Stimulated activated naive CD8-positive, alpha-beta T cell treated with anti-CD3 and anti-CD28 coated beads, Interleukin-15, amount 100 ng/mL, for 72 hours (primary cell): ENCODE data around the gene ATP1A4.
A peak's percentile ranks its signal among the peaks of the same experiment; 100 is the strongest.

ENCODE experiments used
- ATAC-seq: fragments of 150-1000 bp; cut with Tn5 transposase; 2 replicates; pipeline ENCODE4 v1.10.0; 2021; ENCODE audit warnings: mild to moderate bottlenecking, moderate library complexity
- DNase-seq, 2 donors: peaks; one replicate each; pipeline ENCODE4 v3.0.0; 2021 to 2022
- H3K27ac Mint-ChIP-seq, 2 donors: one replicate each; pipeline ENCODE4 v1.8.0; 2022; ENCODE audit warnings: mild to moderate bottlenecking in 2 of 2, mixed read lengths in 2 of 2, moderate library complexity in 2 of 2
- H3K27me3 Mint-ChIP-seq: one replicate; pipeline ENCODE4 v1.8.0; 2022; ENCODE audit warnings: mixed read lengths
- H3K4me1 Mint-ChIP-seq: one replicate; pipeline ENCODE4 v1.8.0; 2022; ENCODE audit warnings: mild to moderate bottlenecking, mixed read lengths
- H3K4me3 Mint-ChIP-seq, 2 donors: one replicate each; pipeline ENCODE4 v1.8.0; 2022; ENCODE audit warnings: mild to moderate bottlenecking in 2 of 2, mixed read lengths in 2 of 2, moderate library complexity in 1 of 2
- H3K9me3 Mint-ChIP-seq, 2 donors: one replicate each; pipeline ENCODE4 v1.8.0; 2022; ENCODE audit warnings: mixed read lengths in 2 of 2

Gene ATP1A4

DNA sequence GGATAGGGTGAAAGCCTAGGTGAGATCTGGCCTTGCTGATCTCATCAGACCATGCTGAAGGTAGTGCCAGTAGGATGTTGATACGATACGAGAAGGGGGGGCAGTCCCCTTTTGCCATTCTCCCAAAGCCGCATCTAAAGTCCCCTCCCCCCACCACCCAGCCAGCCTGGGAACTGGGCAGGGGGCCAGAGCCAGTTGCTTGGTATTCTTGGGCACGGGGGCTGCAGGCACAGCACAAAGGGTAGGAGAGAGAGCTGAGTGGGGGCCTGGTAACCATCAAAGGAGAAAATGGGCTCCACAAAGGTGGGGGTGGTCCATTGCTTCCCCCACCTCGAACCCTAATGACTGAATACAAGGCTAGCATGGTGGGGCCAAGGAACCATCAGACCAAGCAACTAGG lies 59.2 kb downstream of the ATP1A4 start:
- Mint-ChIP-seq H3K4me1 (peaks cover 48% of the 10 kb centered on the region), H3K27ac (no peak overlapping the region), H3K9me3 (no peaks in the 10 kb centered on the region), H3K4me3 (no peak overlapping the region), H3K27me3 (no peaks in the 10 kb centered on the region)
- no peak for DNase-seq
- ATAC-seq, result no peak

DNA sequence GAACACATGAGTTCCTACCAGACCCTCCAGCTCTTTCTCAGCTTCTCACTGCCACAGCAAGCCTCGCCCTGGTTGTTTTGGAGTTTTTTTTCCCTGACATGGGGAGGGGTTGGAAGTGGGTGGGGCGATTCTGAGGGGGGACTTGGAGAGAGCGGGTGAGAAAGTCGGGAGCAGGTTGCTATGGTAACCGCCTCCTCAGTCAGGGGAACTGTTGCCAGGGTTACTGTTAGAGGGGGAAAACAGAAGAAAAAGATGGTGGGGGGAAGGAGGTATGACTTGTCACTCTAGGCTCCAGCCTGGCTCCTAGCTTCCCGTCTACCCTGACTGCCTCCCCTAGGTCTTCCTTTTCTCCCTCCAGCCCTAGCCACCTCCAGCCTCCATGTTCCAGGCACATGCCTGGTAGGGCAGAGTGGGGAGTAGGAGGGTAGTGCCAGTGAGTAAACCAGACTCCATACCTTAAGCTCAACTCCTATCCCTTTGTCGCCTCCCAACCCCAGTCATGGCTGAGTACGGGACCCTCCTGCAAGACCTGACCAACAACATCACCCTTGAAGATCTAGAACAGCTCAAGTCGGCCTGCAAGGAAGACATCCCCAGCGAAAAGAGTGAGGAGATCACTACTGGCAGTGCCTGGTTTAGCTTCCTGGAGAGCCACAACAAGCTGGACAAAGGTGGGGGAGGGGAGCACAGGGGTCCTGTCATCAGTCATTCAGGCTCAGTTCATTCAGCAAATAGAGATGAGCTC lies 59.8 kb downstream of the ATP1A4 start:
- H3K9me3 Mint-ChIP-seq, result no peaks in the 10 kb centered on the region
- peaks cover 45% of the 10 kb centered on the region for H3K4me1 Mint-ChIP-seq
- ATAC-seq (no peak), DNase-seq (no peak)
- H3K27ac Mint-ChIP-seq, result peak overlapping the region in 1 of 2 donors; percentile 56
- no peaks in the 10 kb centered on the region for H3K27me3 Mint-ChIP-seq
- no peak overlapping the region for H3K4me3 Mint-ChIP-seq

DNA sequence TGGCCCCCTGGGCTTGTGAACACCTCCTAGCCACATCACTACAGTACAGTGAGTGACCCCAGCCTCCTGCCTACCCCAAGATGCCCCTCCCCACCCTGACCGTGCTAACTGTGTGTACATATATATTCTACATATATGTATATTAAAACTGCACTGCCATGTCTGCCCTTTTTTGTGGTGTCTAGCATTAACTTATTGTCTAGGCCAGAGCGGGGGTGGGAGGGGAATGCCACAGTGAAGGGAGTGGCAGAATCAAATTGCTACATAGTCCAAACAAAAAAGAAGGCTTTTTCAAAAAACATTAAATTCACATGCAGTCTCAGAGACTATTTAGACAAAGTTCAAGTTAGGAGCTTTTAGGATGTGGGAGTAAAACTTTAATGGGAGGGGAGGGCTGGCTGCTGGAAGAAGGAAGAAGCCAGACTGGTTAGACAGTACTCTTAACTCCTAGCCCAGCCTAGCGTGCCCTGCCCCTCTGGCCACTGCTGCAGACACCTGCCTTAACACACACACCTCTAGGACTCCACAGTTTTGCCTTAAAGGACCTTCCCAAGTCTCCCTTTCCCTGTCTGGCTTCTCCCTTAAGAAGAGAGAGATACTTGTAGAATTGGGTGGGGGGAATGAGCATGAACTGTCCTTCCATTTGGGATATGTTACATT lies 63.2 kb downstream of the ATP1A4 start:
- Mint-ChIP-seq H3K27ac (peak overlapping the region in 1 of 2 donors; percentile 15), H3K9me3 (no peaks in the 10 kb centered on the region), H3K27me3 (no peaks in the 10 kb centered on the region), H3K4me1 (peaks cover 12% of the 10 kb centered on the region), H3K4me3 (no peak overlapping the region)
- DNase-seq (no peak), ATAC-seq (no peak)

DNA sequence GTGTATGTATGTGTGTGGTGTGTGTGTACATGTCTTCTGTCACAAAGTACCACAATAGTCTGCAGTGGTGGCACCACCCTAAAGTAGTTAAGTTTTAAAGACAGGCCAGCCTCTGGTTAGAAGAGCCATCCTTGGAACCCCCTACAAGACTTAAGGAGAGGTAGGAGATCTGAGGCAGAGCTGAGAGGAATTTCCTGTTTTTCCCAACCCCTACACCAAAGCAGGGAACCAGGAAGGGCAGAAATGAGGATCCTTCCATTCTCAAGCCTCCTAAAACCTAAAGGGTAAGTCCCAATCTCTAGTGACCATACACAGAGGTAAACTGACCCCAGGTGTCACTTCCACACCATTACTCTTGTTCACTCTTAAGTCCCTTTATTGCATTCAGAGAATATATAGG lies 64.9 kb downstream of the ATP1A4 start:
- no peak overlapping the region for H3K27ac Mint-ChIP-seq
- no peak for ATAC-seq
- no peaks in the 10 kb centered on the region for H3K27me3 Mint-ChIP-seq
- no peak overlapping the region for H3K4me3 Mint-ChIP-seq
- no peaks in the 10 kb centered on the region for H3K4me1 Mint-ChIP-seq
- no peaks in the 10 kb centered on the region for H3K9me3 Mint-ChIP-seq
- DNase-seq, result no peak

DNA sequence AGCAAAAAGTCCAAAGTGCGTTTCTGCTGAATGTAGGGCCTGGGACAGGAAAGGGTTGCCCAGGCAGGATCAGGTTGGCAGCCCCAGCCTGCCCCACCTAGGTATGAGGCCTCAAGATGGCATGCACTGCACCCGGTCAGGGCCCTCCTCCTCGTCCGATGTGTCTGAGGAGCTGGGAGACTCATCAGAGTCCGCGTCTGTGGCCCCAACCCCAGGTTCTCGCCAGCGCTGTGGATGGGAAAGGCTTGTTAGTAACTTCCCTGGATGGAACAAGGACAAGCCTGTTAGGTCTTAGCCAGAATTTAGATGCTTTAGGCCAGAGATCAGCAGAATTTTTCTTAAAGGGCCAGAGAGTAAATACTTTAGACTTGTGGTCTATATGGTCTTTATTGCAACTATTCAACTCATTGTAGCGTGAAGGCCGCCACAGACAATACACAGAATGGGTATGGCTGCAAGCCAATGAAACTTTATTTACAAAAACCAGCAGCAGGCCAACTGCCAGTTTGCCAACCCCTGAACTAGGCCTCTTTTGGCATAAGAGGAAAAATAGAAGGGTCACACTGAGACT lies 66.2 kb downstream of the ATP1A4 start:
- DNase-seq (no peak), ATAC-seq (no peak)
- H3K27me3 Mint-ChIP-seq, result no peaks in the 10 kb centered on the region
- no peaks in the 10 kb centered on the region for H3K9me3 Mint-ChIP-seq
- H3K4me3 Mint-ChIP-seq, result no peak overlapping the region
- no peak overlapping the region for H3K27ac Mint-ChIP-seq
- H3K4me1 Mint-ChIP-seq, result no peaks in the 10 kb centered on the region

DNA sequence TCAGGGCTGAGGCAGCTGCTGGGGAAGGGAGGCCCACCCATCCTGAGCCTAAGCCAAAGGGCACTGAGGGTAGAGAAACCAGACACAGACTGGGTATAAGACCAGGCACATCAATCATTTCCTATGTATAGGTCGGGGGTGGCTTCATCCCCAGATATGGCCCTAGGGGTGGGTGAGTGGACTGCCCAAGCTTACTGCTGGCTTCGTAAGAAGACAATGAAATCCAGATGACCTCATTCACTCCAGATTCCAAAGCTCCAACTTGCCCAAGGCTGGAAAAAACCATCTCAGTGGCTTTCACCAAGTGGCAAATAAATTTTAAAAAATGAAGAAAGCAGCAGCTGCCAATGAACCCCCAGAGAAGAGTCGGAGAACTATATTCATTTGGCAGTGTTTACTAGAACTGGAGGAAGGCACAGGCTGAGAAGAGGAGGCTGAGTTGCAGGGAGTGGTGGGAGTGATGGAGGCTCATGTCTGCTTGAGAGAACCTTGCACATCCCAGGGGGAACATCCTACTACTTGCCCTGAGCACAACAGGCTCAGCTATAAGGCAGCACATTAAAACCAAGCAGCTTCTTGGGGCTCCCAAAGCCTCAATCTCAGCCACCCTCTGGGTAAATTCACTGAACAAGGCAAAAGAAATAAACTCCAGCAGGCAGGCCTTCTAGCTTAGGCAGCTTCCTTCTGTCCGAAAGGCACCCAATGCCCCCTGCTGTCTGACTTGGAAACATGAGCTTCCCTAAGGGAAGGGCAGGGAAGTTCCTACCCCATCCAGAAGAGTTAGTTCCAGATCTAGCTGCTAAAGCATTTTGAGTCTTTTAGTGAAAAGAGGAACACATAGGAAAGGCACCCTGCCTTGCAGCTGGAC lies 67.9 kb downstream of the ATP1A4 start:
- Mint-ChIP-seq H3K9me3 (no peaks in the 10 kb centered on the region), H3K4me3 (no peak overlapping the region), H3K27ac (peak overlapping the region; percentile 29 to 92), H3K4me1 (no peaks in the 10 kb centered on the region), H3K27me3 (no peaks in the 10 kb centered on the region)
- ATAC-seq (no peak), DNase-seq (no peak)

DNA sequence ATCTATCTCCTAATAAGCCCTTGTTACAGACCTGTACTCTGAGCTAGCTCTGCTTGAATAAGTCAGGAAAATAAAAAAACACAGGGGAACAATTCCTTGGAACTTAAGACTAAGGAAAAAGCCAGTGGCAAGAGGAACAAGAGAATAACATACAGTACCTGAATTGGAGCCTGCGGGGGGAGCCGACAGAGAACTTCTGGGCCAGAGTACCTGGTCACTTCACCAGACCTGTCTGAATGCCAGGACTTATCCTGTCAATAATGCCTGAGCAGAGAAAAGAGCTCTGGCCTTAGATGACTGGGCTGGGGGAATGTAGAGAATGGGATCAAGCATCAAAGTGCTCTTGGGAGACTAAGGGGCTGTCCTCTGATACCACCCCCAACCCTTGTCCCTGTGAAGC lies 68.9 kb downstream of the ATP1A4 start:
- peak overlapping the region; percentile 16 to 79 for H3K27ac Mint-ChIP-seq
- no peaks in the 10 kb centered on the region for H3K9me3 Mint-ChIP-seq
- DNase-seq (no peak), ATAC-seq (no peak)
- H3K27me3 Mint-ChIP-seq, result no peaks in the 10 kb centered on the region
- H3K4me1 Mint-ChIP-seq, result no peaks in the 10 kb centered on the region
- H3K4me3 Mint-ChIP-seq, result no peak overlapping the region

DNA sequence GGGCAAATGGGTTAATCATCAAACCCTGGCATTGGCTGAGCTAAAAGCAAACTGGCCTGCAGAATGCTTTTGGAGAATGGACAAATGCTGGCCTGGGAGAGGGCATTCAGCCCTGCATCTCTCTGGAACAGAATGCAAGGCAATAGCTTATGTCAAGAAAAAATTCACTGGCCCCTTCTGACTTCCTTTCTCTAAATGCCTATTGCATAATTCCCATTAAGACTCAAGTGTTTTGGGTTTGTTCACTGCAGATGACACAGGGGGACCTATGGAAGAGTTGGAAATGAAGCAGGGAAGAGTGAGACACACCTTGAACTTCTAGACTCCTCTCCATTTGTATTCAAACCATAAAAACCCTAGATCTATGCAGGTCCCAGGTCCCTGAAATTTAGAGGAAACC lies 69.7 kb downstream of the ATP1A4 start:
- no peak overlapping the region for H3K4me3 Mint-ChIP-seq
- H3K27ac Mint-ChIP-seq, result no peak overlapping the region
- H3K9me3 Mint-ChIP-seq, result no peaks in the 10 kb centered on the region
- ATAC-seq (no peak), DNase-seq (no peak)
- H3K27me3 Mint-ChIP-seq, result no peaks in the 10 kb centered on the region
- H3K4me1 Mint-ChIP-seq, result no peaks in the 10 kb centered on the region

DNA sequence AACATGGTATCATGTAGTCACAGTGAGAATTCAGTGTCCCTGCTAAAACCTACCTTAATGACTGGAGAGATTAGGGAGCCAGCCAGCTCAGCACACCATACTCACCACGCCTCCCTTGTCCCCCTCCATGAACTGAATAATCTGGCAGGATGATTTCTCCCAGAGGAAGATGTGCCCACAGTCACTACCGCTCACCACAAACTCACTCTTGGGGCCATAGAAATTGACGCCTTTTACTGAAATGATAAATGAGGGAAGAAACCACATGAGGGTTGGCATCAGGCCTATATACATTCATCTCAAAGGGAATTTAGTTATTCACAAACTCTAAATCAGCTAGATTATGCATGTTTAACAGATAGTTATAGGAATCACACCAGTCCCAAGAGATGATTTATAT lies 71.1 kb downstream of the ATP1A4 start:
- no peaks in the 10 kb centered on the region for H3K9me3 Mint-ChIP-seq
- DNase-seq (no peak), ATAC-seq (no peak)
- peak overlapping the region in 1 of 2 donors; percentile 75 for H3K27ac Mint-ChIP-seq
- no peaks in the 10 kb centered on the region for H3K4me1 Mint-ChIP-seq
- H3K27me3 Mint-ChIP-seq, result no peaks in the 10 kb centered on the region
- H3K4me3 Mint-ChIP-seq, result no peak overlapping the region

DNA sequence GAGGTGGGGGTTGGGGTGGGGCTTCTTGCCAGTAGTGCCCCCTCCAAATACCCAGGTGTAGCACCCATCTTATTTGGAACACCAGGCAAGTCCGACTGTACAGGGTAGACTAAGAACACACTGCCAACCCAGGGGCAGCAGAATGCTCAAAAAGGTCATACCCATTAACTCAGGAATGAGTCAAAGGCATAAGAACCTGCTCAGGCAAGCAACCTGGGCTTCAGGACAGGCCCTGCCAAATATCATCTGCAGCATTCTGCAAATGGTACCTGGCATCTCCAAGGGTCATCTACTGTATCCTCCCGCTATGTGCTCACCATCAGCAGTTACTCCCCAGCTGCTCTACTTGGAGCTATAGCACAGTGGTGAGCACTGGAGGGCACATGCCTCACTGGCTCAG lies 73.2 kb downstream of the ATP1A4 start:
- no peaks in the 10 kb centered on the region for H3K4me1 Mint-ChIP-seq
- DNase-seq (no peak), ATAC-seq (no peak)
- H3K4me3 Mint-ChIP-seq, result no peak overlapping the region
- peak overlapping the region in 1 of 2 donors; percentile 22 for H3K27ac Mint-ChIP-seq
- H3K27me3 Mint-ChIP-seq, result no peaks in the 10 kb centered on the region
- H3K9me3 Mint-ChIP-seq, result no peaks in the 10 kb centered on the region

DNA sequence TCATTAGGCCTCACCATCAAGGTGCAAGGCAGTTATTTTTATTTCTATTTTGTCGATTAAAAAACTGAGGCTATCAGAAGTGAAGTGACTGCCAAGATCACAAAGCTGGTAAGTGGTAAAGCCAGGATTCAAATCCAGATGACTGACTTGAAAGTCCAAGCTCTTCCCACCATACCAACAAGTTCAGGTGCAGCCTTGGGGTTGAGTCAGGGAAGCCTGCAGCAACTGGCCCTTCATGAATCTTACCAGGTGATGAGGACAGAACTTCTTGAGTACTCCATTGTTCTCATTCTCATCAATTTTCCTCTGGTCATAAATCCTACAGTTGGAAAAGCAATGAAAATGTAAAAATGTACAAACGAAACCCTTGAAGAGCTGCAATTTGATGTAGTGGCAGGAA lies 73.9 kb downstream of the ATP1A4 start:
- Mint-ChIP-seq H3K9me3 (no peaks in the 10 kb centered on the region), H3K4me3 (no peak overlapping the region), H3K4me1 (no peaks in the 10 kb centered on the region), H3K27me3 (no peaks in the 10 kb centered on the region), H3K27ac (no peak overlapping the region)
- DNase-seq (no peak), ATAC-seq (no peak)

DNA sequence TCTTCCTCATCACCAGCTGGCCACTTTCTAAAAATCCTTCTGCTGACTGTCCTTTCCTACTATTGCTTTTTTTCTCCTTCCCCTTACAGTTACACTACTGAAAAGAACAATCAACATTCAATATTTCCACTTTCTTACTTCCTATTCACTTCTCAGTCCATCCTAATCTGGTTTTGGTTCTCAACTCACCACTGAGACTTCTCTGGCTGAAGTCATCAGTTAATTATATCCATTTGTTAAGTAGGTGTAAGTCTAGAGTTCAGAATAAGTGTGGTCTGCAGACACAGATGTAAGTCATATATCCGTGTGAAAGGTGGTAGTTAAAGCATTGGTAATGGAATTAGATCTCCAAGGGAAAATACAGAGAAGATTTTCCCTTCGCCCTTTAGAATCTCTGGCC lies 75.2 kb downstream of the ATP1A4 start:
- DNase-seq, result no peak
- Mint-ChIP-seq H3K9me3 (no peaks in the 10 kb centered on the region), H3K4me3 (no peak overlapping the region), H3K4me1 (no peaks in the 10 kb centered on the region), H3K27me3 (no peaks in the 10 kb centered on the region), H3K27ac (no peak overlapping the region)
- ATAC-seq, result no peak

DNA sequence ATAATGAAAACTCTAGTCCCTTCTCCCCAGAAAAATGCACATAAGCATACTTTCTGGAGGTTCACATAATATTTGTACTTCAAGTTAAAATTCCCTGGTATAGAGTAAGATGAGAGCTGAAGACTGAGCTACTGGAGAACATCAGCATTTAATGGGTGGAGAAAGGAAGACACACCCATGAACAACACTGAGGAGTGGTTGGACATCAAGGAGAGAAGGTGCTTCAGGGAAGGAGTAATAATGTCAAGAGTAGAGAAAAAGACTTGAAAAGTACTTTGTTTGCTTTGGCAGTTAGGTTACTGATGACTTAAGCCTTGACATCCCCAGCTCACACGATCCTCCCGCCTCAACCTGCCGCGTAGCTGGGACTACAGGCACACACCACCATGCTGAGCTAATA lies 75.6 kb downstream of the ATP1A4 start:
- DNase-seq (no peak), ATAC-seq (no peak)
- Mint-ChIP-seq H3K4me3 (no peak overlapping the region), H3K27me3 (no peaks in the 10 kb centered on the region), H3K9me3 (no peaks in the 10 kb centered on the region), H3K27ac (peak overlapping the region in 1 of 2 donors; percentile 76), H3K4me1 (no peaks in the 10 kb centered on the region)

DNA sequence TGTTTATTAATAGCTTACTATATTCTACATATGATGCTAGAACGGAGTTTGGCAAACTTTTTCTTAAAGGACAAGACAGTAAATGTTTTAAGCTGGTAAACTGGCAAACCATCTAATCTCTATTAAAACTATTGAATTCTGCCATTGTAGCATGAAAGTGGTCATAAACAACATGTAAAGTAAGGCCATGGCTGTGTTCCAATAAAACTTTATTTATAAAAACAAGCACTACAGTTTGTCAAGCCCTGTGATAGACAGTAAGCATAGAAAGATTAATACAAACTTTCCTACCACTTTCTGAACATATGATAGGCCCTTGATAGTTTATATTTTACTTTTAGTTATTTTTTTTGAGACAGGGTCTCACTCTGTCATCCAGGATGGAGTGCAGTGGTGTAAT lies 76.2 kb downstream of the ATP1A4 start:
- no peak for ATAC-seq
- Mint-ChIP-seq H3K4me1 (no peaks in the 10 kb centered on the region), H3K27ac (peak overlapping the region in 1 of 2 donors; percentile 76)

DNA sequence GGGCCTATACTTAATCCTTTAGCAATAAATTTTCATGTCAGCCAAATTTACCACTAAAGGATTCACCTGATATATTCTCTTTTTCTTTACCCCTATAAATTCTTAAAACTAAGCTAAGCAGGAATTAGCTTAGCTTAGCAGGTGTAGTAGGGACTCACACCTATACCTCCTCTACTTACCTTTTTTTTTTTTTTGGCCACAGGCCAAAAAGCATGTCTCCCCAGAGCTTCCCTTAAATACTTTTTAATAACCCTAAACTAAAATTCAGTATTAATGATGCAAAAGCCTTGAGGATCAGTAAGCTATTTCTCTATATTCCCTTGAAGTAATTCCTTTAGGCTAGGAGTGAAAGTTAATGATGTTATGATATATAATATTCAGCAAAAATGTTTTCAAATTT lies 77.0 kb downstream of the ATP1A4 start:
- no peaks in the 10 kb centered on the region for H3K4me1 Mint-ChIP-seq
- no peaks in the 10 kb centered on the region for H3K27me3 Mint-ChIP-seq
- H3K9me3 Mint-ChIP-seq, result no peaks in the 10 kb centered on the region
- no peak overlapping the region for H3K4me3 Mint-ChIP-seq
- no peak for ATAC-seq
- peak overlapping the region in 1 of 2 donors; percentile 57 for H3K27ac Mint-ChIP-seq
- DNase-seq, result no peak

More for the DNA sequence above, 76.2 kb downstream of the ATP1A4 start:
- H3K9me3 Mint-ChIP-seq, result no peaks in the 10 kb centered on the region
- H3K4me3 Mint-ChIP-seq, result no peak overlapping the region
- no peak for DNase-seq
- no peaks in the 10 kb centered on the region for H3K27me3 Mint-ChIP-seq

DNA sequence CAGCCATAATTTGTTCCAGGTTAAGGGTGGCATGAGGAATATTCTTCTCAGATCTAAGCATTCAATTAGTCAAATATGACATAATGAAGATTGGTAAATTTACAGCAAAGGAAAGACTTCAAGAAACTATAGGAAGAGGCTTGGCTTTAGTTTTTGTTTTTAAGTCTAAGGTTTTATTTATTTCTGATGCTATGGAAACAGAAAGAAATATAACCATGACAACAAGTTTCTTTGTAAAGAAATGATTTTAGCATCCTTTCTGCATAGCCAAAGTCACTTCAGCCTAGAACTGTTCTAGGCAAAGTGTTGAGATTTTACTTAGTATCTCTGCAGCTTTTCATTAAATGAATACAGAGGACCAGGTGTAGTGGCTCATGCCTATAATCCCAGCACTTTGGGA lies 81.5 kb downstream of the ATP1A4 start:
- no peak for DNase-seq
- no peaks in the 10 kb centered on the region for H3K4me1 Mint-ChIP-seq
- H3K27me3 Mint-ChIP-seq, result no peaks in the 10 kb centered on the region
- H3K27ac Mint-ChIP-seq, result peak overlapping the region in 1 of 2 donors; percentile 46
- H3K4me3 Mint-ChIP-seq, result no peak overlapping the region
- no peak for ATAC-seq
- no peaks in the 10 kb centered on the region for H3K9me3 Mint-ChIP-seq
